AG10803 (cell line): ENCODE results near the gene PEX5L.

ENCODE experiments used
- DNase-seq: peaks from one replicate; pipeline ENCODE4 v3.0.0; 2010; ENCODE audit warnings: low read depth
- H3K4me3 ChIP-seq: 2 replicates; pipeline ENCODE4 v1.5.1; 2011; ENCODE audit warnings: mild to moderate bottlenecking, low read length, control low read depth
- CTCF ChIP-seq: conservative IDR thresholded peaks from 2 replicates; pipeline ENCODE4 v1.5.1; 2011; ENCODE audit warnings: mild to moderate bottlenecking, low read length, control low read depth, inconsistent platforms

PEX5L gene

GRCh38 chr3:179884136-179884535 lies 152.6 kb downstream of the PEX5L start:
- no peak for TF ChIP-seq CTCF
- no peak overlapping the region for H3K4me3 ChIP-seq
- no peak for DNase-seq

GRCh38 chr3:179882292-179882691 lies 154.4 kb downstream of the PEX5L start:
- no peak overlapping the region for H3K4me3 ChIP-seq
- no peak for DNase-seq
- TF ChIP-seq CTCF, result no peak

- no peak for DNase-seq
- no peak for TF ChIP-seq CTCF
- no peak overlapping the region for H3K4me3 ChIP-seq
These were observed 154.9 kb downstream of the PEX5L start for GRCh38 chr3:179881791-179882190.

GRCh38 chr3:179880868-179881267 lies 155.9 kb downstream of the PEX5L start:
- TF ChIP-seq CTCF, result no peak
- H3K4me3 ChIP-seq, result no peak overlapping the region
- no peak for DNase-seq

- H3K4me3 ChIP-seq, result no peak overlapping the region
- no peak for DNase-seq
- TF ChIP-seq CTCF, result no peak
These were observed 160.3 kb downstream of the PEX5L start for GRCh38 chr3:179876440-179876839.

- no peak for DNase-seq
- TF ChIP-seq CTCF, result no peak
- H3K4me3 ChIP-seq, result no peak overlapping the region
These were observed 163.9 kb downstream of the PEX5L start for GRCh38 chr3:179872842-179873241.

- DNase-seq, result no peak
- H3K4me3 ChIP-seq, result no peak overlapping the region
- TF ChIP-seq CTCF, result no peak
These were observed 165.0 kb downstream of the PEX5L start for GRCh38 chr3:179871782-179872181.
